Hindlimb muscle (tissue), 1 donor: Measurements from ENCODE around the gene MTA3. TPM values are rescaled to one million over a fixed set of nuclear protein-coding genes. Genes with fewer than 3 reads are reported as not detected.
"Not testable (repeated sequence)": the region's sequence is repeated elsewhere in the genome, so short reads cannot be mapped to it uniquely, and the experiment has no call there.

Experiments used
- DNase-seq: peaks from one replicate; pipeline ENCODE4 v3.0.0-alpha.2; 2013
- polyA plus RNA-seq: library from polyadenylated mRNA; unstranded; fragments of 120-200 nt; gene quantifications from one replicate; pipeline ENCODE4 v1.2.1, GENCODE V29; 2013; ENCODE audit not compliant: insufficient read length

Gene MTA3
- polyA plus RNA-seq, 1 donor, result 26.9 TPM

DNA sequence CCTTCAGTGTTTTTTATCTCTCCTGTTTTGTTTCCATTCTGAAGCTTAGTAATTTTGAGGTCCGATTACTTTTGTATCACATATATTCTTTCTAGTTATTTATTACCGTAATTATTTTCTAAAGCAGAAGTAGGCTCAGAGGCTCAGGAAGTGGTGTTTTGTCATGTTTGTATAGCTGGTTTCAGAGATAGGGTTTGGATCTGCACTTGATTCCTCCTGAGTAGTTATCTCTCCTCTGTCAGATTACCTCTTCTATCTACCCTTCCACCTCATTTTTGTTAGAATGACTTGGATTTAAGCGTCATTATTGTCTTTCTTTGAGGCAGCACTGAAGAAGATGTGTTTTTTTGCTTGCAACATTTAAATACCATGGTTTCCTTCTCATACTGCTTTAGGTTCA, 95.4 kb downstream of the MTA3 start:
- DNase-seq, result no peak

GRCh38 chr2:42673989-42674579, 105.7 kb downstream of the MTA3 start:
- no peak for DNase-seq

DNA sequence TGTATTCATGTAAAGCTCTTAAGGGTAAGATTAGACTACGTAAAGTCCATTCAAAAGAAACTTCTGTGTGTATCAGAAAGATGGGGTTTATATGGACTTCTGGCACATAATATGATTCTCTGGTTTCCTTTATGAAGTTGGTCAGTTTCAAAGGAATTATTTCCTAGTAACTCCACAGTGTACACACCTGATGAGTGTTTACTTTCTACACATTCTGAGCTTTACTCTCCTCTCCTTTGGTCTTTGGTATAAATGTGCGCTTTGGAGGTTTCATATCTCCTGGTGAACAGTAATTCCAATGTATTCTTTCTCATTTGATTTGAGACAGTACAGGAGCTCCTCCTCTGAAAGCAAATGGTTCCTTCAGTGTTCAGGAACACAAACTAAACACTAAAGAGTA, 107.4 kb downstream of the MTA3 start:
- no peak for DNase-seq

GRCh38 chr2:42685303-42685702, 116.9 kb downstream of the MTA3 start:
- no peak for DNase-seq

DNA sequence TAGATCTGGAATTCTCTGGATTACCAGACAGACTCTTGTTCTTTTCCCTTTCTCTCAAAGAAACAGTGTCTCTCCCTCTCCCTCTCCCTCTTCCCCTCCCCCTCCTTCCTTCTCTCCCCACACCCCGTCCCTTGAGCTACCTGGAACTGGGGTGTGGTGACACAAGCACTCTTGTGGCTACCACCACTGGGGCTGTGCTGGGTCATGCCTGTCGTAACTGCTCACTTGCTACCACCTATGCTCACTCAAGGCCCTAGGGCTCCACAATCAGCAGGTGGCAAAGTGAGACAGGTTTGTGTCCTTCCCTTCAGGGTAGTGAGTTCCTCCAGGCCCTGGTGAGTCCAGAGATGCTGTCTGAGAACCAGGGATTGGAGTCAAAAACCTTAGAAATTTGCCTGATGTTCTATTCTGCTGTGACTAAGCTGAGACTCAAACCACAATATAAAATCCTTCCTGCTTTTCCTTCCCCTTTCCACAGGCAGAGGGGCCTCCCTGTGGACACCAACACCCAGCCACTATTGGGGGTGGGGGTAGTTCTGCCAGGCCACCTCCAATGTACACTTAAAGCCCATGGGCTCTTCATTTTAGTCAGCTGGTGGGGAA, 124.7 kb downstream of the MTA3 start:
- DNase-seq, result peak; percentile 8

DNA sequence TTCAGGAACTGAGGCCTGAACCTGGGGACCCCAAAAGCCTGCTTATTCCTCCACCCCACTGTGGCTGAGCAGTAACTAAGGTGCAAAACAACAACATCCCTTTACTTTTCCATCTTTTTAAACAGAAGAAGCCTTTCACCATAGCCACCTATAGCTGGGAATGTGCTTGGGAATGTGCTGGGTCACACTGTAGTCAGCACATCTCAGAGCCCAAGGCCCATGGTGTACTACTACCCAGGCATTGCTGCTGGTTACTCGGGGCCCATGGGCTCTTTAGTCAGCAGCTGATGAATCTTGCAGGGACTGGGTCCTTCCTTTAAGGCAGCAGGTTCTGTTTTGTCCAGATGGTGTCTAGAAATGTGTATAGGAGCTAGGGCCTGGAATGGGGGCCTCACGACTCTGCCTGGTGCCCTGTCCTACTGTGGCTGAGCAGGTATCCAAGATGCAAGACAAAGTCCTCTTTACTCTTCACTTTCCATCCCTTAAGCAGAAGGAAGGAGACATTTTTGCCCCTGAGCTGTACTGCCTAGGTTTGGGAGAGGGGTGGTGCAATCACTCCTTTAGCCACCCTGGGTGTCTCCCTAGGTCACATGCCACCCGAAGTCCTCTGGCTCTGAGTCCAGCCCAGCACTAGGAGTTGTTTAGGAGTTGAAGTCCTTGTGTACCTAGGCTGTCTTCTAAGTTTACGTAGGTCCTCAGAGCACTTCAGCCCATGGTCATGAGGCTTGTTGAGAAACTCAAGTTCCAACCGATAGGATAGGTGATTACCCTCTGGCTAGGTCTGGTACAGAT, 125.5 kb downstream of the MTA3 start:
- DNase-seq, result no peak

DNA sequence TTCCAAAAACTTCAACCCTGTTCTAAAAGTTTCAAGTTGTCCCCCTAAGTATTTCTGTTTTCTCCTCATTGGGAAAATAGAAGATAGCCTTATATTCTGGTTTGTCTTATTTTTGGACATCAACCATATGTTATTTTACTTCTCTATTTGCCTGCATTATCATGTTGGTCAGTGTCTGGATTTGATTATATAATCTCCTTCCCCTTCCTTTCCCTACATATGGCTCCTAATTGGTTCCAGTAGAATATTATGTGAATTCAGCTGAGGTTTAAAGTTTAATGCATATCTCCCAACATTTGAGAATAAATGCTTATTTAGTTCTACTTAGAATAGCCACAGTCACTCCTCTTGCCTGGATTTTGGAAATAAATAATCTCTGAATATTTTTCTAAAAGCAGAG, 128.6 kb downstream of the MTA3 start:
- no peak for DNase-seq

DNA sequence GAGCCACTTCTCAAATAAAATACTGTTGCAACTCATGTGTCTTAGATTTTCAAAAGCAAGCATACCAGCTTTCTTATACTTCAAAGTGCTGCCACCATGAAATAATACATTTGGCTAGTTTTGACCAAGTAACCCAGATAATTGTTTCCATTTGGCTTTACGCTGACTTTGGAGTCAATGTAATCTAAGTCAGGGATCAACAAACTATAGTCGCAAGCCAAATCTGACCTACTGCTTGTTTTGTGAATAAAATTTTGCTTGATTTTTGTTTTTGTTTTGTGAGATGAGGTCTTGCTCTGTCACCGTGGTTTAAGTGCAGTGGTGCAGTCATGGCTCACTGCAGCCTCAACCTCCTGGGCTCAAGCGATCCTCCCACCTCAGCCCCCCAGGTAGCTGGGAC, 130.5 kb downstream of the MTA3 start:
- no peak for DNase-seq

DNA sequence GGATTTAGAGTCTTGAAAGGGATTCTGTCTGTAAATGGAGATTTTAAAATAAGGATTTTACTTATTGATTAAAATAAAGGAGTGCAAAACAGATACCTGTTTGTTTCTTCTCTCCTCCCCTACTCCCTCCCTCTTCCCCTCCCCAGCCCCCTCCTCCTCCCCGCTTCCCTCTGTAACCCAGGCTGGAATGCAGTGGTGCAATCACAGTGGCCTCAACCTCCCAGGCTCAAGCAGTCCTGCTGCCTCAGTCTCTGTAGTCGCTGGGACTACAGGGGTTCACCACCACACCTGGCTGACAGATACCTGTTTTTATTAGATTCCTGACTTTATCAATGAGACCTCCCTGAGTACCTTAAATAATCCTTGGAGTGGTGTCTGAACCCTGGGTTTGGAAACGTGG, 138.4 kb downstream of the MTA3 start:
- no peak for DNase-seq

DNA sequence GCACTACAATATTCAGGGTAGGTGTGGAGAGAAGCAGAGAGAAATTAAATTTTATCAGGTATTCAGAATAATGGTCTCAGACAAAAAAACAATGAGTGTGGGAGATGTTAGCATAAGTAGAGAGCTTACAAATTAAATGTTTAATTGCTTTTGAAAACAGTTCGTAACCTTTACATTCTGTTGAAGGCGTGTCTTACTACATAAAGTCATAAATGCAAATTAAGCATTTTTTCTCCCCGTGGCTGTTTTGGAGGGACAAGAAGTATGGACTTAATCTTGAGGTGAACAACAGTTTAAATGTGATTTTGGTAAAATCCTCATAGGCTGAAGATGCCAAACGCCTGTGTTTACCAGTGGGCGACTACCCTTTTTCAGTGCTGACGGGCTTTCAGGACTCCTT, 139.7 kb downstream of the MTA3 start:
- no peak for DNase-seq

GRCh38 chr2:42711896-42712295, 143.5 kb downstream of the MTA3 start:
- no peak for DNase-seq

- no peak for DNase-seq
These were observed 144.5 kb downstream of the MTA3 start for GRCh38 chr2:42712934-42713333.

GRCh38 chr2:42713920-42714319, 145.5 kb downstream of the MTA3 start:
- no peak for DNase-seq

DNA sequence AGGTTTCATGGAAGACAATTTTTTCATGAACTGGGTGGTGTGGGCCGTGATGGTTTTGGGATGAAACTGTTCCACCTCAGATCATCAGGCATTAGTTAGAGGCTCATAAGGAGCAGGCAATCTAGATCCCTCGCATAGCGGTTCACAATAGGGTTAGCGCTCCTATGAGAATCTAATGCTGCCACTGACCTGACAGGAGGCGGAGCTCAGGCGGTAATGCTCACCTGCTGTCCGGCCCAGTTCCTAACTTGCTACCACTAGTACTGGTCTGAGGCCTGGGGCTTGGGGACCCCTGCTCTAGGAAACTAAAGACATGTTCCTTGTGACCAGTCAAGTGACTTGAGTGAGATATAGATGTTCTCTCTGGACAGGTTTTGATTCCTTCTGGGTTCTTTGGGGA, 146.3 kb downstream of the MTA3 start:
- DNase-seq, result no peak

DNA sequence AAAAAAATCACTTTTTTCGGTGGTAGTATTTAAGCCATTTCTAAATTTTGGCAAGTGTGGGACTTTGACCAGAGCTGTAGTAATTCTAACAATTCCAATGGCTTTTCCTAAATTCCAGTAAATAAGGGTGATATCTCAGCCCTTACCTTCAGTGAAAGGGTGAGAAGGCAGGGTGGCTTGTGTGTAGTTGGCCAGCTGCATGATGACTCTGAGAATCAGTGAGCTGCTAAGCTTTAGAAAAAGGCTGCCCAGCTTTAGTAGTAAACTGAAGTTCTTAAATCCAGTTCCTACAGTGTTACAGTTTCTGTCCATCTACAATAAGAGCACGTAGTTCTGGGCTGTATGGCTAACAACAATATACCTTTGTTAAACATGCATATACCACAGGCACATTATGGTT, 153.5 kb downstream of the MTA3 start:
- DNase-seq, result no peak

- no peak for DNase-seq
These were observed 154.1 kb downstream of the MTA3 start for GRCh38 chr2:42722320-42723190.

DNA sequence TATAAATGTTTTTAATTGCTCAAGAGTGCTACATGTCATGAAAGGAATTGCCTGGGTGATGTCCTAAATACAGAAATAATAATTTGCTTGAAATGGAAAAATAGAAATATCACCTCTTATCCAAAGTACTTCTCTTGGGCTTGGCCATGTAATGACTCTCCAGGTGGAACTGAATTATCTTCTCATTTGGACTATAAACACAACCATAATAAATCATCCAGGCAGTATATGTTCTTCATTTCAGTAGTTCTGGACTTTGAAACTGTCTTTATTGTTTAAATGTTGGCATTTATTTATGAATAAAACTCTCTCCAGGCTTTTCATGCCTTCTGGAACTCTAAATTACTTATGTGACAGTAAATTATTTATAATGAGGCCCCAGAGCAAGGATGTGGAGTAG, 155.0 kb downstream of the MTA3 start:
- DNase-seq, result no peak

GRCh38 chr2:42724886-42725285, 156.5 kb downstream of the MTA3 start:
- no peak for DNase-seq

- DNase-seq, result no peak
These were observed 157.2 kb downstream of the MTA3 start for GRCh38 chr2:42725657-42726056.

DNA sequence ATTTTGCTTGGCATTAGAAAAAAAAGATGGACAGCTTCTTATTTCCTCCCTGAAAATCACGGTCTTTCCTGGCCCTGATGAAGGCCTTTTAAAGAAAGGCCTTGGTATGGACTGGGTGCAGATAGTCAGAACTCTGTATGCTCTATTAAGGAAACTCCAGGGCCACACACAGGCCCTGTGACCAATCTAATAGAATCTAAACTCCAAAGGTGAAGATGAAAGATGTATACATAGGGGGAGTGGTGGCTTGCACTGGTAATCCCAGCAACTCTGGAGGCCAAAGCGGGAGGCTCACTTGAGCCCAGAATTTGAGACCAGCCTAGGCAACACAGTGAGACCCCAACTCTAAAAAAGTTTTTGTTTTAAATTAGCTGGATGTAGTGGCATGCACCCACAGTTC, 158.2 kb downstream of the MTA3 start:
- DNase-seq, result no peak

DNA sequence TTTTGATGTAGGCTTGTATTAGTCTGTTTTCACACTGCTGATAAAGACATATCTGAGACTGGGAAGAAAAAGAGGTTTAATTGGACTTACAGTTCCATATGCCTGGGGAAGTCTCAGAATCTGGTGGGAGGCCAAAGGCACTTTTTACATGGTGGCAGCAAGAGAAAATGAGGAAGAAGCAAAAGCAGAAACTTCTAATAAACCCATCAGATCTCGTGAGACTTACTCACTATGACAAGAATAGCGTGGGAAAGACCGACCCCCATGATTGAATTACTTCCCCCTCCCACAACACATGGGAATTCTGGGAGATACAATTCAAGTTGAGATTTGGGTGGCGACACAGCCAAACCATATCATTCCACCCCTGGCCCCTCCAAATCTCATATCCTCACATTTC, 162.9 kb downstream of the MTA3 start:
- not testable (repeated sequence) for DNase-seq

- DNase-seq, result no peak
These were observed 165.4 kb downstream of the MTA3 start for GRCh38 chr2:42733852-42734251.
